Measurements from ENCODE around the gene OPRL1.

OPRL1 gene

DNA sequence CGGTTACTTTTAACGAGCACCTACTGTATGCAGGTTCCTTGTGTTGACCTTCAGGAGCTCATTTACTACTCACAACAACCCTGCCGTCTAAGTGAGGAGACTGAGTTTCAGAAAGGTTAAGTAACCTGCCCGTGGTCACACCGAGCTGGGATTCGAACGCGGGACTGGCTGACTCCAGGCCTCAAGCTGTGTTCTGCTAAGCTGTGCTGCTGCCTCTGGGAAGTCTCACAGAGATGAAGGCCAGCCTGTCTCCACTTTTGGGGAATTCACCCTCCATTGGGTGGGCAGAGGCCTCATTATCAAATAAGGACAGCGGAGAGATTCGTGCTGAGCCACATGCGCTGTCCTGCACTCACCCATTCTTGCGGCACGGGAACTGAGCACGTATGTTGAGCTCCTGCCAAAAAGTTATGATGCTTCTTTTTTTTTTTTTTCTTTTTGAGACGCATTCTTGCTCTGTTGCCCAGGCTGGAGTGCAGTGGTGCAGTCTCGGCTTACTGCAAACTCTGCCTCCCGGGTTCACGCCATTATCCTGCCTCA lies 58.5 kb downstream of the OPRL1 start:
- FAIRE-seq, result no peak
- DNase-seq (ENCODE audit: insufficient read length, low spot score), result no peak

DNA sequence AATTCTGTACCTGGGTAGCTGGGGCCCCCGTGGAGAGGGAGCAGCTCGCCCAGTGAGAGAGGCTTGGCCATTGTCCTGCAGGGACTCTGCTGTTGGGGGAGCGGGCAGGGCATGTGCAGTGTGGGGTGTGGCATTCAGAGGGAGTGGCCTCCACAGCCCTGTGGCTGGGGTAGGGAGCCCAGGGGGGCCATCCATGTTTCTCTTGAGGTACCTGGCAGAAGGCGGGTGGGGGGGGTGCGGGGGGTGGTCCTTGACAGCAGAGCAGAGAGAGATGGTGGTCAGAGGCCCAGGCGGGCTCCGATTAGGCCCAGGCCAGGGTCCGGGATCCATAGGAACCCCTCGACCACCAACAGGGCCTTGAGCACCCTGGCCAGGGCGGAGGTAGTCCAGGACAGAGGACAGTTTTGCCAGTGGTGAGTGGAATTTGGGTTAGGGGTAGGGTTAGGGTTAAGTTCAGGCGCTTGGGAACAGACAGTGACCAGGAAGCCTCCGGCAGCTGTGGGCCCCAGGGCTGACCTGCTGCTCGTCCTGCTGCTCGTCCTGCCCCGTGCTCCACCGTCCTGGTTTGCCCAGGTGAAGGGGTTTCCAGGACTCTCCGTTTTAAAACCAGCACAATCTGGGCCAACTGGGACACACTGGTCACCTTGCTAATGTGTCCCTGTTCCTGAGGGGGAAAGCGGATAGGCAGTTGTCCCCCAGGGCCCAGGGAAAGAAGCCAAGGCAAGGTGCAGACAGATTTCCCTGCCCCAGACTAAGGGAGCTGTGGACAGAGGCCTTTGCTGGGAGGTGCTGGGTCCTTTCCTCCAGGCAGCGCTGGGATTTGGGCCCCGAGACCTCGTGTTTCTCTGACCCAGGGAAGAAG lies 59.5 kb downstream of the OPRL1 start:
- FAIRE-seq, result no peak
- DNase-seq (ENCODE audit: insufficient read length, low spot score), result no peak

- FAIRE-seq (no peak), DNase-seq (ENCODE audit: insufficient read length, low spot score) (no peak)
Observed at GRCh38 chr20:64140061-64140931, 60.4 kb downstream of the OPRL1 start.

- DNase-seq (ENCODE audit: insufficient read length, low spot score) (no peak), FAIRE-seq (no peak)
Observed at GRCh38 chr20:64140956-64141355, 61.1 kb downstream of the OPRL1 start.

DNA sequence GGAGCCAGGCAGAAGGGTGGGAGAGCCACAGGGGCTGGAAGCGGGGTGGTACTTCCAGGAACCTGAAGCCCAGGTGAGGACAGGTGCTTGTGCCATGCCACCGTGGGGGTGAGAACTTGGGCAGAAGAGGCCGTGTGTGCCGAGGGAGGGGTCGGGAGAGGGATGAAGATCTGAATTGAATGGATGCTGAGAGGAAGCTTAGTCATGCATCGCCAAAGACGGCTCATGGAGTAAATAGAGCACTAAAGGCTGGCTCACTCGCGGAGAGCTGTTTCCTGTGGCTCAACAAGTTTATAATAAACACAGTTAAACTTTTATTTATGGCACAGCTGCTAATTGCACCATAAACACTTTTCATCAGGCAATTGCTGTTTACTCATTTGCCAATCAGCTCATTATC lies 62.7 kb downstream of the OPRL1 start:
- no peak for FAIRE-seq

GRCh38 chr20:64143018-64143801 lies 63.3 kb downstream of the OPRL1 start:
- no peak for DNase-seq (ENCODE audit: insufficient read length, low spot score)
- no peak for FAIRE-seq

More for the DNA sequence above, 62.7 kb downstream of the OPRL1 start:
- DNase-seq (ENCODE audit: insufficient read length, low spot score), result no peak

- FAIRE-seq, result no peak
- no peak for DNase-seq (ENCODE audit: insufficient read length, low spot score)
Observed at GRCh38 chr20:64144144-64144912, 64.4 kb downstream of the OPRL1 start.

DNA sequence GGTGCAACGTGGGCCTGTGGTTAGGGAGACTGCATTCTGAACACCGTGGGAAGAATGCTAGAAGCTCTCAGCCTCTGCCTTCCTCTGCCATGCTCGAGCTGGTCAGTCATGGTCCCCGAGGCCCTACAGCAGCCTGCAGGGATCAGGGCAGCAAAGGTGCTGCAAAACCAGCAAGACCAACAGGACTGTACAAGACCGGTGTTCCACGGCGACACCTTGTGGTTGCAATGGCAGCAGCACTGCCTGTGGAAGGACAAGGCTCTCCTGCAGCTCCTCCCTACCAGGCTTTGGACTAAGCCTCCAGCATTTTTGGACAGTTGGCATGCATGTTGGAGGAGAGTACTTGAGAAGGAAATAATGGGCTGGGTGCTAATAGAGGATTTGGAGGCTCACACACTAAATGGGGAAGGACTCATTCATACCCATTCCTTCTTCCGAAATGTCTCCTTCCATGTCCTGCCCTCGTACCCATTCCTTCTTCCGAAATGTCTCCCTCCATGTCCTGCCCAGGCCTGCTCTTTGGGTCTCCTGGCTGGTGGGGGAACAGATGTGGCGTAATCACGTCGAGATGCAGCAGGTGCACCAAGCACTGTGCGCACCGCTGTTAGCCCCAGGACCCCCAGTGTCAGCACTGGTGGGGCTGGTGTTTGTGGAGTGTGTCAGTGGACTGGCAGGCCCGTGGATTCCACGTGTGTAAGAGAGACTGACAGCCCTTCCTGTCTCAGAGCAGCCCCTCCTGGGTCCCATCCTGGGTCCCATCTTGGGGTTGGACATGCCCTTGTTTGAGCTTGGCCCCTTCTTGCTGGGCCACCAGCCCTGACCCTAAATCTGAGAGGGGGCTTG lies 65.8 kb downstream of the OPRL1 start:
- FAIRE-seq (no peak), DNase-seq (ENCODE audit: insufficient read length, low spot score) (no peak)

- no peak for FAIRE-seq
- DNase-seq (ENCODE audit: insufficient read length, low spot score), result no peak
Observed at GRCh38 chr20:64146301-64146935, 66.5 kb downstream of the OPRL1 start.

GRCh38 chr20:64146936-64147477 lies 67.1 kb downstream of the OPRL1 start:
- DNase-seq (ENCODE audit: insufficient read length, low spot score) (no peak), FAIRE-seq (no peak)

DNA sequence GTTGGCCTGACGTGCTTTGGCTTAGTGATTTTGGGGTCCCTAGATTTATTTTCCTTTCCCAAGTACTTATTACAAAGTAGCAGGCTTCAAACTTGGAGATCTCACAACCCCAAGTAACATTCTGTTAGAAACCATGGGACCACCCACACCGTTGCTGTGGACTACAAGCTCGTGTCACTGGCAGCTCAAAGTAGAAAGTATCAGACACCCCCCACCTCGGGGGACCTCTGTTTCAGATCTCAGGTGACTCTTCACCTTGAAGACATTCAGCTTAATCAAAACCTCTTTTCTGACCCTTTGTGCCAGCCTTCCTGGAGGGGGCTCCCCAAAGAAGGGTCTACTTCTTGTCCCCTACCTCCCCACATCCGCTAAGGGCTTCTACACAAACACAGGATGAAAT lies 68.7 kb downstream of the OPRL1 start:
- no peak for FAIRE-seq
- DNase-seq (ENCODE audit: insufficient read length, low spot score), result no peak

GRCh38 chr20:64149141-64149540 lies 69.3 kb downstream of the OPRL1 start:
- DNase-seq (ENCODE audit: insufficient read length, low spot score) (no peak), FAIRE-seq (no peak)

- no peak for DNase-seq (ENCODE audit: insufficient read length, low spot score)
- no peak for FAIRE-seq
Observed at GRCh38 chr20:64149809-64150560, 70.1 kb downstream of the OPRL1 start.
